Measurements from ENCODE around the gene PDCD2L. TPM values are rescaled to one million over a fixed set of nuclear protein-coding genes. Genes with fewer than 3 reads are reported as not detected.

Gene PDCD2L
- total RNA-seq, 4 donors from 2014 or later: 5.9 to 20.3 (median 14.7) TPM

- H3K27me3 ChIP-seq: no peaks in the 10 kb centered on the region
- H3K27ac ChIP-seq: no peak overlapping the region
- no peaks in the 10 kb centered on the region for H3K9me3 ChIP-seq
- 89% methylated on average over 13 of the region's 13 CpGs for WGBS
- peaks cover 6% of the 10 kb centered on the region for H3K4me1 ChIP-seq
- DNase-seq (ENCODE audit: low spot score in 2 of 2): no peak
- TF ChIP-seq CTCF (IDR thresholded peaks at IDR 0.05) (no peak), EP300 (IDR thresholded peaks at IDR 0.05) (no peak), POLR2A (IDR thresholded peaks at IDR 0.05) (no peak), POLR2AphosphoS5 (IDR thresholded peaks at IDR 0.05) (no peak)
- H3K36me3 ChIP-seq: peaks cover 11% of the 10 kb centered on the region
- H3K4me3 ChIP-seq: no peak overlapping the region
Observed at GRCh38 chr19:34405892-34406660, 1.9 kb downstream of the PDCD2L start.

GRCh38 chr19:34408411-34408810 lies 4.2 kb downstream of the PDCD2L start:
- Histone ChIP-seq H3K27ac (no peak overlapping the region), H3K27me3 (no peaks in the 10 kb centered on the region), H3K9me3 (no peaks in the 10 kb centered on the region), H3K4me3 (no peak overlapping the region), H3K36me3 (peaks cover 22% of the 10 kb centered on the region), H3K4me1 (peaks cover 6% of the 10 kb centered on the region)
- TF ChIP-seq CTCF (IDR thresholded peaks at IDR 0.05): no peak
- no peak for TF ChIP-seq POLR2A (IDR thresholded peaks at IDR 0.05)
- no peak for TF ChIP-seq EP300 (IDR thresholded peaks at IDR 0.05)
- TF ChIP-seq POLR2AphosphoS5 (IDR thresholded peaks at IDR 0.05): no peak
- peak in 1 of 2 donors; percentile 8 for DNase-seq (ENCODE audit: low spot score in 2 of 2)
- WGBS: 89% methylated on average over 8 of the region's 8 CpGs

- TF ChIP-seq POLR2A (IDR thresholded peaks at IDR 0.05): no peak
- TF ChIP-seq CTCF (IDR thresholded peaks at IDR 0.05): no peak
- TF ChIP-seq EP300 (IDR thresholded peaks at IDR 0.05): no peak
- no peak for TF ChIP-seq POLR2AphosphoS5 (IDR thresholded peaks at IDR 0.05)
- H3K27me3 ChIP-seq: no peaks in the 10 kb centered on the region
Observed at GRCh38 chr19:34409189-34410164, 5.3 kb downstream of the PDCD2L start.

GRCh38 chr19:34411216-34411615 lies 7.0 kb downstream of the PDCD2L start:
- no peaks in the 10 kb centered on the region for H3K4me1 ChIP-seq
- no peaks in the 10 kb centered on the region for H3K27me3 ChIP-seq
- peak in 1 of 2 donors; percentile 40 for DNase-seq (ENCODE audit: low spot score in 2 of 2)
- no peaks in the 10 kb centered on the region for H3K9me3 ChIP-seq
- TF ChIP-seq POLR2A (IDR thresholded peaks at IDR 0.05) (no peak), CTCF (IDR thresholded peaks at IDR 0.05) (no peak), POLR2AphosphoS5 (IDR thresholded peaks at IDR 0.05) (no peak), EP300 (IDR thresholded peaks at IDR 0.05) (no peak)
- H3K4me3 ChIP-seq: no peak overlapping the region
- 97% methylated on average over 13 of the region's 13 CpGs for WGBS
- H3K36me3 ChIP-seq: peaks cover 48% of the 10 kb centered on the region
- no peak overlapping the region for H3K27ac ChIP-seq

More at GRCh38 chr19:34409189-34410164, 5.3 kb downstream of the PDCD2L start:
- peak; percentile 1 to 50 for DNase-seq (ENCODE audit: low spot score in 2 of 2)
- Histone ChIP-seq H3K36me3 (peaks cover 30% of the 10 kb centered on the region), H3K27ac (no peak overlapping the region), H3K4me1 (peaks cover 6% of the 10 kb centered on the region), H3K9me3 (no peaks in the 10 kb centered on the region), H3K4me3 (no peak overlapping the region)
- WGBS: 86% methylated on average over 10 of the region's 10 CpGs
